HG02884 (cell line): Measurements from ENCODE around the gene PRKG2.

ENCODE experiments used
- ATAC-seq: cut with Tn5 transposase; IDR thresholded peaks from one replicate; pipeline ENCODE4 v1.9.1; 2021; ENCODE audit warnings: mild to moderate bottlenecking, moderate library complexity; ENCODE audit not compliant: unreplicated experiment

PRKG2 gene

DNA sequence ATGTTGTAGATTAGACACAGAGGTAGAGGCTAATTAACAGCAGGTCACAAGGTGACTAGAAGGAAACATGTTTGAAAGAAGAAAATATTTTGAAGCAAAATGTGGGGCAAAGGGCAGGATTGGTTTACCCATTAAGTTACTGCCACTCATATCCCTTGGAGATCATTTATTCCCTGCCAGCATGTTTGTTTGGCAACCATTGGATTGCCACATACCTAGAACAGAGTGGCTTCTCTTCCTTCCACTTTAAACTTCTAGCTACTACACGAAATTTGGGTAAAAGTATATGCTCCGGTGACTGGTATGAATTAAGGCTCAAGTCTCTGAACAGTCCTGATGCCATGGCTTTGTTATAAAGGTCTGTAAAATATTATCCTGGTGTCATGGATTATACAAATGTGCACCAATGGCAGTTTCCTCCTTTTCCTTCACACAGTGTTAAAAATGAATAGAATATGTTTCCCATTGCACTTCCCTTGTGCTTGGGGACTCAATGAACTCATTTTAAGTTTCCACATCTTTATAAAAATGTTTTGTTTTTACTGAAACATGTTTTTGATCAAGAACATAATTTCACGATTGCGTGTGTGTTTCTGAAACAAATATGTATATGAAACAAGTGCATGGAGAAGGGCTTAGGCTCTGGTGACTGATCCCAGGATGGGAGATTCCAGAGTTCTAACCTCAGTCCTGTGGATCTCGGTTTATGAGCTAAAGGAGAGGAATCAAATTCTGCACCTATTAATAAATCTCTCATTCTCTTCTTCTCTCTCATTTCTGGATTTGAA, 172.2 kb downstream of the PRKG2 start:
- ATAC-seq: no peak

DNA sequence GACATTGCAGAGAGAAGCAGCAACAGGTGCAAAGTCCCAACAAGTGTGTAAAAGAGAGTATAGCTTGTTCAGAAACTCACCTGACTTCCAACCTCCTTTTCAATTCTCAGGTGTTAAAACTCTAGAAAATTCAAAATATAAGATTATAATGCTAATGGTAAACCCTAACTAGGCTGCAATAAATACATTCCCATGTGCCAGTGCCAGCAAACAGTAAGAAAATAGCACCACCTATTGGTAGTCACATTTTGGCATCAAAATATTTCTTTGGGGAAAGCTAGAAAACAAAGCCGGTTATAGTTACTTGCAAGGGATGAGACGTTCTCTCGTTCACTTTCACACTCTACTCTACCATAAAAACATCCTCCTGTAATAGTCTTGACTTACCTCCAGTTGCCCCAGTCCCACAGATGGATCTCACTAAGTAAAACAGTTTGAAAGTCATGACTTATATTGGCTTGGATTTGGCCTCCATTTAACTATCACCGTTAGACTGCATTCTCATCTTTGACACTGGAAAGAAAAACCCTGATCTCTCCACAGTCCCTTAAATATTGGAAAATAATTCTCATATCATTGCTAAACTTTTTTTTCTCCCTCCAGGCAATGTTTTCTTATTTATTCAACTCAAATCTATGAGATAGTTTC, 174.9 kb downstream of the PRKG2 start:
- no peak for ATAC-seq

- peak; percentile 65 for ATAC-seq
Measured at GRCh38 chr4:81039351-81039972, 175.6 kb downstream of the PRKG2 start.

DNA sequence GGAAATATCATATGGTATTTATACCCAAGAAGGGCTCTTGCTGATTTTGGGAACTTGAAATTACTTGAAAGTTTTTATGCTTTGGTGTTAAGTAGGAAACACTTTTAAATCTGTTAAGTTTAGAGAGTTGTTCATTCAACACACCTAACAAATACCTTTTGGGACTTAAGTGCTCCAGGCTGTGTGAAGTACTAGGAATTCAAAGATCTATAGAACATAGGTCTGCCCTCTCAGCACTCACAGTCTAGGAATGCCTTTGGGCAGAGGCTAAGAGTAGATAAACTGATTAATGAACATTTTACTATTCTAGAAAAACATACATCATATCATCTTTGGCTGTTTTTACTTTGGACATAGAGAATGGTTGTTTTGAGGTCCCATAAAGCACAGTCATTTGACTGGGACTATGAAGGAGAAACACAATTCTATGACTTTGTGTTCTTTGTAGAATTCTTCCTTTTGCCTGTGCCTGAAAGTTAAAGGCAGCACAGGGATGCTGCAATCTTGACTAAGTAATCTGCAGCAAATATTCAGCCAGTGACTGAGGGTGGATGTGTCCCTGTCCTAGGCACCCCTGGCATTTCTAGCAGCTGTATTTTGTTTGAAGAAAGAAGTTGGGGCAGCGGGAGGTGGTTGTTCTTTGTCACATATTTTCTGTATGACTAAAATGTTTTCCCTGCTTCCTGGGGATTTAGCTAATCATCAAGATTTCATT, 176.2 kb downstream of the PRKG2 start:
- no peak for ATAC-seq
